ENCODE measurements around the gene FGD4. TPM values are rescaled to one million over a fixed set of nuclear protein-coding genes. Genes with fewer than 3 reads are reported as not detected.

Gene FGD4
- total RNA-seq, 1 donor: 55.6 TPM

DNA sequence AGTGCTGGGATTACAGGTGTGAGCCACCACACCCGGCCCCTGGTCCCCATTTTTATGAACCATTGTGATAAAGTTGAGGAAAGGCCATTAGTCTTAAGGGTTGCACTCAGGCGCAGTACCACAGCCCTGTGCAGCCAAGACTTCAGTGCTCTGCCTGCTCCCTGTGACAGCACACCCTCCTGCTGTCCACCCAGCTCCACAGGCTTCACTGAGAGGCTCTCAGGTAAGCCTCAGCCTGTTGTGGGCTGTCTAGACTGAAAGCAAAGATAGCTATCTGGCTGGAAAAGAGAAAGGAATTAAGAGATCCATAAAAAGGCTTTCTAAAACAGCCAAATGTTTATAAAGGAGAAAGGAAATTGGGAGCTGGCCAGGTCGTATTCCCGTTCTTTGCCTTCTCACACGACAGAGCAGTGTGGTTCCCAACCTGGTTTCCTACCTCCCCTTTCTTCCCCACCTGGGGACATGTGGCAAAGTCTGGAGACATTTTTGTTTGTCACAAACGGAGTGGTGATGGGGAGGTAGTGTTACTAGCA is 260.6 kb downstream of the FGD4 start:
- DNase-seq (ENCODE audit: low read depth): no peak
- H3K4me3 ChIP-seq (ENCODE audit: low read depth, low read length): no peak overlapping the region
- TF ChIP-seq, protein P1, sequence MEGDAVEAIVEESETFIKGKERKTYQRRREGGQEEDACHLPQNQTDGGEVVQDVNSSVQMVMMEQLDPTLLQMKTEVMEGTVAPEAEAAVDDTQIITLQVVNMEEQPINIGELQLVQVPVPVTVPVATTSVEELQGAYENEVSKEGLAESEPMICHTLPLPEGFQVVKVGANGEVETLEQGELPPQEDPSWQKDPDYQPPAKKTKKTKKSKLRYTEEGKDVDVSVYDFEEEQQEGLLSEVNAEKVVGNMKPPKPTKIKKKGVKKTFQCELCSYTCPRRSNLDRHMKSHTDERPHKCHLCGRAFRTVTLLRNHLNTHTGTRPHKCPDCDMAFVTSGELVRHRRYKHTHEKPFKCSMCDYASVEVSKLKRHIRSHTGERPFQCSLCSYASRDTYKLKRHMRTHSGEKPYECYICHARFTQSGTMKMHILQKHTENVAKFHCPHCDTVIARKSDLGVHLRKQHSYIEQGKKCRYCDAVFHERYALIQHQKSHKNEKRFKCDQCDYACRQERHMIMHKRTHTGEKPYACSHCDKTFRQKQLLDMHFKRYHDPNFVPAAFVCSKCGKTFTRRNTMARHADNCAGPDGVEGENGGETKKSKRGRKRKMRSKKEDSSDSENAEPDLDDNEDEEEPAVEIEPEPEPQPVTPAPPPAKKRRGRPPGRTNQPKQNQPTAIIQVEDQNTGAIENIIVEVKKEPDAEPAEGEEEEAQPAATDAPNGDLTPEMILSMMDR (IDR thresholded peaks at IDR 0.05; ENCODE audit: insufficient read depth, low read length): no peak

DNA sequence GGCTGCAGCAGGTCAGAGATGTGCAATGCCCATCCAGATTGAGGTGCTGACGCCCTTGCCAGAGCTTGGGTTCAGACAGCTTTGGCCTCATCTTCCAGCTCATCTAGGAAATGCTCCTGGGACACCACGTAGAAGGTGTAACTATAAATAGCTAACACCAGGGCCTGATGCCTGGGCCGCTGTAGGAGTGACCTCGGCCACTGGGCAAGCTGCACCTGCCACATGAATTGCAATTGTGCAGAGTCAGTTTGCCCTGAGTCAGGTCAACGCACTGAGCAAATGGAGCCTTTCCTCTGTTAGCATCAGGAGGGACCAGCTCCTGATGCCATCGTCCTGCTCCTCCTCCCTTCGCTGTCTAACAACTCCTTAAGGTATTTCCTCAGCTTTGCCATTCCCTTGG is 262.3 kb downstream of the FGD4 start:
- TF ChIP-seq, protein P1 (IDR thresholded peaks at IDR 0.05; ENCODE audit: insufficient read depth, low read length): no peak
- no peak for DNase-seq (ENCODE audit: low read depth)

DNA sequence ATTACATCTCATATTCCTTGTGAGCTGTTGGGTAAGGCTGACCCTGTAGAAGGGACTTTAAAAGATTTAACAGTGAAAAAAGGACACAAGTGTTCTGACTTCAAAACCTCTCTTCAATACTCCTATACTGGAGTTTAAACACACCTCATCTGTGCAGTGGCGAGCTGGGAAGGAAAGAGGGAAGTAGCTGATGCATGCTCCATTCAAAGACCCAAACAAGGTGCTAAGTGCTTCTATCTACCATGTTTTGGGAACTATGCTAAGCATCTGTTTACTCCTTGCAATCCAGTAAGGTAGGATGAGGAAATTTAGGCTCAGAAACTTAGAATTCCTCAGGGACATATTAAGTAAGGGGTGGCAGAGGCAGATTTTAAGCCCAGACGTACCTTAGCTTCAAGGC is 263.3 kb downstream of the FGD4 start:
- DNase-seq (ENCODE audit: low read depth): no peak
- H3K4me3 ChIP-seq (ENCODE audit: low read depth, low read length): no peak overlapping the region
- TF ChIP-seq, protein P1 (IDR thresholded peaks at IDR 0.05; ENCODE audit: insufficient read depth, low read length): no peak

More for the DNA sequence above, 262.3 kb downstream of the FGD4 start:
- no peak overlapping the region for H3K4me3 ChIP-seq (ENCODE audit: low read depth, low read length)

DNA sequence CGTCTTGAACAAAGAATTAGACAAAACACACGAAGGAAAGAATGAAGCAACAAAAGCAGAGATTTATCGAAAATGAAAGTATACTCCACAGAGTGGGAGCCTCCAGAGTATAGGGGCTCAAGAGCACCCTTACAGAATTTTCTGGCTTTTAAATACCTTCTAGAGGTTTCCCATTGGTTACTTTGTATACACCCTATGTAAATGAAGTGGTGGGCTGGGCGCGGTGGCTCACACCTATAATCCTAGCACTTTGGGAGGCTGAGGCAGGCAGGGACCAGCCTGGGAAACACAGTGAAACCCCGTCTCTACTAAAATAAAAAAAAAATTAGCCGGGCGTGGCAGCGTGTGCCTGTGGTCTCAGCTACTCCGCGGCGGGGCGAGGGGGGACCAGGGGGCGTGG is 266.7 kb downstream of the FGD4 start:
- no peak overlapping the region for H3K4me3 ChIP-seq (ENCODE audit: low read depth, low read length)
- TF ChIP-seq, protein P1 (IDR thresholded peaks at IDR 0.05; ENCODE audit: insufficient read depth, low read length): no peak

DNA sequence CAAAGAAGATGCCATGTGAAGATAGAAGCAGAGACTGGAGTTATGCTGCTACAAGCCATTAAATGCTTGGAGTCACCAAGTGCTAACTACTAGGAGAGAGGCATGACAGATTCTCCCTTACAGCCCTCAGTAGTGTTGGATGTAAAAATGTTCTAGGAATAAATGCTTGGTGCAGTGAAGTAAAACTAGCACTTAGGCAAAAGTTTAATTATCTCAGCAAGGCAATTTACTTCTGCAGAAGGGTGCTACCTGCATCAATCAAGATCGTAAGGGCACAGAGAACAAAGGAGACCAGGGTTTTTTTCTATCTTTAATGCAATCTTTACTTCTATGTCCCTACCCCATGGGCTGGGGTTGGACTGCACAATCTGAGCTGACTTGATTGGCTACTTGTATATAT is 270.2 kb downstream of the FGD4 start:
- H3K4me3 ChIP-seq (ENCODE audit: low read depth, low read length): no peak overlapping the region
- TF ChIP-seq, protein P1 (IDR thresholded peaks at IDR 0.05; ENCODE audit: insufficient read depth, low read length): no peak
- no peak for DNase-seq (ENCODE audit: low read depth)

More for the DNA sequence above, 266.7 kb downstream of the FGD4 start:
- DNase-seq (ENCODE audit: low read depth): no peak

DNA sequence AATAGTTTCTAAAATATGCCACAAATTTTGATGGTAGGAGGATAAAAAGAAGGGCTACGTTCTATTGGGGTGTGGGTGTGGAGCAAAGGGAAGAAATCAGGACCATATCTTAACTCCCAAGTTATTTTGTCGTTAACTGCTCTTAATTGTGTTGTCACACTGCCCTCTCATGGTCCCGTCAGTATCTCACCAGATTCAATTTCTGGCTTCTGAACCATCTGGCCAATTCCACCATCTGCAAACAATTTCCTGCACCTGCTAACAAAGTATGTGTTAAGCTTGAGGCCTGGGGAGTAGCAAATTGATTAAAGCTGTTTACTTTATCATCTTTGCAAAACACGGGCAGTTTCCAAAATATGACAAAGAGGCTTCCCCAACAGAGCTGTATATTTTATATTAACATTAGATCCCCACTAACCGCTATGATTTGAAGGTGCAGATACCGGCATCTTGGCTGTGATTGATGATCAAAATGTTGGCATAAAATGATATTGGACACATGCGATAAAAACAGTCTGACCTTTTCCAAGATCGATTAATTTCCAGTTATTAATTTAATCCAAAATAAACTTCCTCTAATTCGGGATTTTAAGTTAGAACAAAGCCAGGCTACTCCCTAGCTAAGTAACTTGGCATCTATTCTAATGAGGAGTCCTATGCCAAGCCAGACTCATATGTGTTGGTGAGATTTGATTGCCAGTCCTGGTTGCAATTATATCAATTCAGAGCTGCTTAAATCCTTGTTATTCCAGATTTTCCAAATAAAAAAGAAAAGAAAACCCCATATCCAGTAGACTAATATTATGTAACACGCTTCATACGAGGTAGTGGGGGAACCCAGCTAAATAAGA is 272.8 kb downstream of the FGD4 start:
- TF ChIP-seq, protein P1 (IDR thresholded peaks at IDR 0.05; ENCODE audit: insufficient read depth, low read length): peak; percentile 52
- no peak overlapping the region for H3K4me3 ChIP-seq (ENCODE audit: low read depth, low read length)
- DNase-seq (ENCODE audit: low read depth): peak; percentile 92

All from fibroblast of the aortic adventitia (primary cell).